ENCODE measurements around the gene FAM229B. TPM values are rescaled to one million over a fixed set of nuclear protein-coding genes. Genes with fewer than 3 reads are reported as not detected.

Gene FAM229B
- total and polyA plus RNA-seq, 9 of the 15 experiments (the other 6 are each of a cell fraction or from before 2014, with no cell fraction given): 3.3 to 17.4 (median 5.8) TPM

- Histone ChIP-seq H3K4me2 (ENCODE audit: insufficient read depth, low read length) (no peak overlapping the region), H3K27me3 (ENCODE audit: control insufficient read depth in 2 of 2, insufficient read depth in 2 of 2, low read length in 2 of 2) (peaks cover 0 to 4% of the 10 kb centered on the region in 2 experiments; a peak in 3 of 5 replicates), H3K27ac (ENCODE audit: extremely low read depth, low read depth, low read length) (no peak overlapping the region), H2AFZ (ENCODE audit: low read depth, low read length) (no peak overlapping the region), H4K20me1 (replicated peaks; ENCODE audit: control insufficient read depth, insufficient read depth, low read length) (no peaks in the 10 kb centered on the region), H3K4me1 (replicated peaks in 1 of 2; ENCODE audit: control insufficient read depth in 2 of 2, insufficient read depth in 2 of 2, low read length in 2 of 2) (no peaks in the 10 kb centered on the region), H3K79me2 (ENCODE audit: control insufficient read depth, insufficient read depth, low read length) (no peaks in the 10 kb centered on the region), H3K9me3 (replicated peaks; ENCODE audit: control insufficient read depth, insufficient read depth, low read depth, low read length) (no peaks in the 10 kb centered on the region), H3K9me1 (ENCODE audit: control insufficient read depth, insufficient read depth, low read length) (no peaks in the 10 kb centered on the region), H3K9ac (ENCODE audit: insufficient read depth in 1 of 2, low read depth in 2 of 2, low read length in 2 of 2) (no peak overlapping the region), H3K4me3 (no peak overlapping the region), H3K36me3 (ENCODE audit: control insufficient read depth, insufficient read depth, low read length) (no peaks in the 10 kb centered on the region)
- BruUV-seq (replicated peaks): no TSS peak
- ChIA-PET CTCF (ENCODE audit: low intra/inter-chr PET ratio) (no interaction called here), POLR2A (no interaction called here)
- DNase-seq (ENCODE audit: extremely low read depth in 1 of 4, low spot score in 3 of 4): no peak
- intact Hi-C loops (cut with micrococcal nuclease): no loop called here
- no peak for FAIRE-seq
- WGBS (ENCODE audit: insufficient coverage, low coverage, missing lambda C conversion rate): 0% methylated on average over 3 of the region's 3 CpGs
- in situ Hi-C loops (cut with MboI): no loop called here
- ATAC-seq: no peak
- TF ChIP-seq BACH1 (tag; IDR thresholded peaks at IDR 0.05): no peak
- no peak for TF ChIP-seq UBTF (IDR thresholded peaks at IDR 0.05; ENCODE audit: borderline replicate concordance in 1 of 2, low read depth in 2 of 2, low read length in 2 of 2)
- TF ChIP-seq ZFPM2 (CRISPR knock-in tag; IDR thresholded peaks at IDR 0.05): no peak
- no peak for TF ChIP-seq NFYB (IDR thresholded peaks at IDR 0.05; ENCODE audit: extremely low read depth, insufficient read length)
- TF ChIP-seq SMC3 (conservative IDR thresholded peaks at IDR 0.05; ENCODE audit: insufficient read depth, low read depth, low read length): no peak
- TF ChIP-seq CBX2 (IDR thresholded peaks at IDR 0.05; ENCODE audit: insufficient read depth, low read length, poor library complexity, severe bottlenecking): no peak
- no peak for TF ChIP-seq ZFP36 (IDR thresholded peaks at IDR 0.05; ENCODE audit: low read depth, low read length, partially characterized antibody)
- TF ChIP-seq ZHX1 (conservative IDR thresholded peaks at IDR 0.05; ENCODE audit: low read length): no peak
- TF ChIP-seq ATF1 (CRISPR knock-in tag; IDR thresholded peaks at IDR 0.05): no peak
- TF ChIP-seq ATF1 (tag; IDR thresholded peaks at IDR 0.05): no peak
- TF ChIP-seq SETDB1 (IDR thresholded peaks at IDR 0.05; ENCODE audit: low read length): no peak
- TF ChIP-seq, protein P1, sequence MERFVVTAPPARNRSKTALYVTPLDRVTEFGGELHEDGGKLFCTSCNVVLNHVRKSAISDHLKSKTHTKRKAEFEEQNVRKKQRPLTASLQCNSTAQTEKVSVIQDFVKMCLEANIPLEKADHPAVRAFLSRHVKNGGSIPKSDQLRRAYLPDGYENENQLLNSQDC (CRISPR knock-in tag; IDR thresholded peaks at IDR 0.05): no peak
- TF ChIP-seq, protein P2, sequence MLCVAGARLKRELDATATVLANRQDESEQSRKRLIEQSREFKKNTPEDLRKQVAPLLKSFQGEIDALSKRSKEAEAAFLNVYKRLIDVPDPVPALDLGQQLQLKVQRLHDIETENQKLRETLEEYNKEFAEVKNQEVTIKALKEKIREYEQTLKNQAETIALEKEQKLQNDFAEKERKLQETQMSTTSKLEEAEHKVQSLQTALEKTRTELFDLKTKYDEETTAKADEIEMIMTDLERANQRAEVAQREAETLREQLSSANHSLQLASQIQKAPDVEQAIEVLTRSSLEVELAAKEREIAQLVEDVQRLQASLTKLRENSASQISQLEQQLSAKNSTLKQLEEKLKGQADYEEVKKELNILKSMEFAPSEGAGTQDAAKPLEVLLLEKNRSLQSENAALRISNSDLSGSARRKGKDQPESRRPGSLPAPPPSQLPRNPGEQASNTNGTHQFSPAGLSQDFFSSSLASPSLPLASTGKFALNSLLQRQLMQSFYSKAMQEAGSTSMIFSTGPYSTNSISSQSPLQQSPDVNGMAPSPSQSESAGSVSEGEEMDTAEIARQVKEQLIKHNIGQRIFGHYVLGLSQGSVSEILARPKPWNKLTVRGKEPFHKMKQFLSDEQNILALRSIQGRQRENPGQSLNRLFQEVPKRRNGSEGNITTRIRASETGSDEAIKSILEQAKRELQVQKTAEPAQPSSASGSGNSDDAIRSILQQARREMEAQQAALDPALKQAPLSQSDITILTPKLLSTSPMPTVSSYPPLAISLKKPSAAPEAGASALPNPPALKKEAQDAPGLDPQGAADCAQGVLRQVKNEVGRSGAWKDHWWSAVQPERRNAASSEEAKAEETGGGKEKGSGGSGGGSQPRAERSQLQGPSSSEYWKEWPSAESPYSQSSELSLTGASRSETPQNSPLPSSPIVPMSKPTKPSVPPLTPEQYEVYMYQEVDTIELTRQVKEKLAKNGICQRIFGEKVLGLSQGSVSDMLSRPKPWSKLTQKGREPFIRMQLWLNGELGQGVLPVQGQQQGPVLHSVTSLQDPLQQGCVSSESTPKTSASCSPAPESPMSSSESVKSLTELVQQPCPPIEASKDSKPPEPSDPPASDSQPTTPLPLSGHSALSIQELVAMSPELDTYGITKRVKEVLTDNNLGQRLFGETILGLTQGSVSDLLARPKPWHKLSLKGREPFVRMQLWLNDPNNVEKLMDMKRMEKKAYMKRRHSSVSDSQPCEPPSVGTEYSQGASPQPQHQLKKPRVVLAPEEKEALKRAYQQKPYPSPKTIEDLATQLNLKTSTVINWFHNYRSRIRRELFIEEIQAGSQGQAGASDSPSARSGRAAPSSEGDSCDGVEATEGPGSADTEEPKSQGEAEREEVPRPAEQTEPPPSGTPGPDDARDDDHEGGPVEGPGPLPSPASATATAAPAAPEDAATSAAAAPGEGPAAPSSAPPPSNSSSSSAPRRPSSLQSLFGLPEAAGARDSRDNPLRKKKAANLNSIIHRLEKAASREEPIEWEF (CRISPR knock-in tag; IDR thresholded peaks at IDR 0.05): no peak
Measured at GRCh38 chr6:112062966-112063365, 24.4 kb upstream of the FAM229B start.
